ENCODE measurements around the gene ZNF789.
"Not testable (repeated sequence)": the region's sequence is repeated elsewhere in the genome, so short reads cannot be mapped to it uniquely, and the experiment has no call there.

ZNF789 gene

GRCh38 chr7:99457650-99458493 lies 14.8 kb upstream of the ZNF789 start:
- DNase-seq (ENCODE audit: low read depth in 2 of 2), result no peak

DNA sequence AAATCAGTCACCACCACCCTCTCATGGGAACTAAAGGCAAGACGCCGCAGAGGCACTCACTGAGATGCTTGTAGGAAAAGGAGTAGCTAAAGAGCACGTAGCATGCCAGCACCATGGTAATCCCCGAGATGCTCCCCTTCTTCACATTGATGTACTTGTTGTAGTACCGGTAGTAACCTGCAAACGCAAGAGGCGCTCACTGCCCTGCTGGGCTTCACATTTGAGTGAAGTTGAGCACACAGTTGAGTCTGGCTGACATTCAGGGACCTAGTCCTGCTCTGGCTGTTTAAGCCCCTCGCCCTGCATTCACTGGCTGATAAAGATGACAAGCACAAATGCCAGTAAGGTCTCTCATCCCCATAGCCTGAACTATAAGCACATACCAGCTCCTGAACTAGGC lies 13.6 kb upstream of the ZNF789 start:
- DNase-seq (ENCODE audit: low read depth in 2 of 2), result no peak

GRCh38 chr7:99460651-99461050 lies 12.0 kb upstream of the ZNF789 start:
- no peak for DNase-seq (ENCODE audit: low read depth in 2 of 2)

DNA sequence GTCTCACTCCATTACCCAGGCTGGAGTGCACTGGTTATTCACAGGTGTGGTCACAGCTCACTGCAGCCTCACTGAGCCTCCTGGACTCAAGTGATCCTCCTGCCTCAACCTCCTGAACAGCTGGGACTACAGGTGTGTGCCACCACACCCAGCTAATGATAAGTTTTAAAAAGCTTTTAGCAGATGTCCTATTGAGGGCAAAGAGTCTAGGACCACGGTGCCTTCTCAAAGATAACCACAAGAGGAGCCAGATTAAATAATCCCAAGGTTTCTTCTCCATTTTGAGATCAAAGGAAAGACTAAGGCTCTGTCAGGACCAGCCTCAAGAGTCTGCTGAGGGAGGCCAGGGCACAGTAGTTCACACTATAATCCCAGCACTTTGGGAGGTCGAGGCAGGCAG lies 11.5 kb upstream of the ZNF789 start:
- no peak for DNase-seq (ENCODE audit: low read depth in 2 of 2)

DNA sequence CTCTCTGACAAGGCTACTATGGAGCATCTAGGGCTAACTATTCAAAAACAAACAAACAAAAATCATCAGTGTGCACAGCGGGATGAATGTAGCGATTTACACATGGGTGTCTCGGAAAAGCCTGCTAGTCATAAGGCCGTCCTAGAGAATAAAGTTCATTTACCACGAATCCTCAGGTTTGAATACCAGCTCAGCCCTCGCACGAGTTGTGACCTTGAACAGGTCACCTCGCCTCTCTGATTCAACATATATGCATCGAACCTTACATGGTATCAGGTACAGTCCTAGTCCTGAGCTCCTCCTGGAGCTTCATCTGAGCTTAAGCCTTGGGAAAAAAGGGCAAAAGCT lies 7.3 kb upstream of the ZNF789 start:
- DNase-seq (ENCODE audit: low read depth in 2 of 2), result no peak

- DNase-seq (ENCODE audit: low read depth in 2 of 2), result no peak
Measured at GRCh38 chr7:99468336-99468918, 4.3 kb upstream of the ZNF789 start.

GRCh38 chr7:99469381-99470065 lies 3.2 kb upstream of the ZNF789 start:
- no peak for DNase-seq (ENCODE audit: low read depth in 2 of 2)

GRCh38 chr7:99473315-99473596 lies 566 bp downstream of the ZNF789 start:
- DNase-seq (ENCODE audit: low read depth in 2 of 2), result no peak

GRCh38 chr7:99476107-99476506 lies 3.4 kb downstream of the ZNF789 start:
- DNase-seq (ENCODE audit: low read depth in 2 of 2), result no peak

- no peak for DNase-seq (ENCODE audit: low read depth in 2 of 2)
Measured at GRCh38 chr7:99478464-99479440, 6.1 kb downstream of the ZNF789 start.

- no peak for DNase-seq (ENCODE audit: low read depth in 2 of 2)
Measured at GRCh38 chr7:99485094-99485493, 12.4 kb downstream of the ZNF789 start.

DNA sequence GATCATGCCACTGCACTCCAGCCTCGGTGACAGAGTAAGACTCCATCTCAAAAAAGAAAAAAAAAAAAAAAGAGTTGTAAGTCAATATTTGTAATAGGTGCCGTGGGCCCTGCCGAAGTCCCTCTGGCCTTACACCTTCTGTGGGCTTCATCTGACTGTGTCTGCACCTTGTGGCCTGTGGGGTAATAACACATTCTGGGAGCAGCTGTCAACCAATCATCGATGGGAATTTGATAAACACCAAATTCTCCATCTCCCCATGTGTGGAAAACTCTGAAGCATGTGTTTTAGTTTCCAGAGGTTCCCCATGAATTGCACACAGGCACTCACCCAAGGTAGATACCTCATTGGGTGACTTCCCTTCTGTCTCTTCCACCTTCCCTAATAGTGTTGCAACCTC lies 16.5 kb downstream of the ZNF789 start:
- no peak for DNase-seq (ENCODE audit: low read depth in 2 of 2)

DNA sequence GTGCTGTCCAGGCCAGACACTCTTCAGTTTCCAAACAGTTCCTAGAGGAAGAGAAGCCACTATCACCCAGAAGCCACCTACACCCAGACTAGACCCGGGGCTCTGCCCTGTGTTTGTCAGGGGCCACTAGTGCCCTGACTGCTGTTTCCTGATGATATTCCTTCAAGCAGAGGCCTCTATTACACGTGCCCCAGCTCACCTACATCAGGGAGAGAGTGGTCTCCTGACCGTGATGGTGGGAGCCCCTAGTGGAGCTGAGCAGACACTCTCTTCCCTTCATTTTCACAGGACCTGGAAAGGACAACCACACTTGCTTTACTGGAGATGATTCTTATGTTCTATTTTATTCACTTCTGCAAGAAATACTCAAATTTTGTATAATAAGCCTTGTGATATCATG lies 18.2 kb downstream of the ZNF789 start:
- no peak for DNase-seq (ENCODE audit: low read depth in 2 of 2)

- DNase-seq (ENCODE audit: low read depth in 2 of 2), result no peak
Measured at GRCh38 chr7:99493823-99494222, 21.1 kb downstream of the ZNF789 start.

DNA sequence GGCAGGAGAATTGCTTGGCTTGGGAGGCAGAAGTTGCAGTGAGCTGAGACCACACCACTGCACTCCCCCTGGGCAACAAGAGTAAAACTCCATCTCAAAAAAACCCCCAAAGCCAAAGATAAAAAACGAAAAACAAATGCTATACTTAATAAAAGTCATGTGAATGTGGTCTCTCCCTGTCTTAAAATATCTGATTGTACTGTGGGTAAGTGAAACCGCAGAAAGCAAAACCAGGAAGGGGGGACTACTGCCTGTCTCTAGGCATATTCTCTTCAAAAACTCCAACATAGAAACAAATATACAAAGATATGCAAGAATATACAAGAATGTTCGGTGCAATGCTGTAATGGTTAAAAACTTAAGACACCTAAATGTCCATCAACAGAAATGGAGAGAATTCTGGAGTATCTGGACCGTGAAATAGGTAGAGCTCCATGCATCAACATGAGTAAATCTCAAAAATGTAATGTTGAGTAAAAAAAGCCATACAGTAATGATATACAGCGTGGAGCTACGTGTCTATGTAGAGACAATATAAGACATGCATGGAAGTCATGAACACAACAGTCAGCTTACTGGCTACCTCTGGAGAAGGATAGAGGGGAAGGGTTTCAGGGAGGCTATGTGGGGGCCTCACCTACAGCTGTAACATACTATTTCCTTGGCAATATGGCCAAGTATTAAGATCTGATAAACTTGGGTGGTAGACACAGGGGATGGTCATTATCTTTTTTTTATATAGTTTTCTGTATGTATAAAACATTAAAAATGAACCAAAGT lies 25.3 kb downstream of the ZNF789 start:
- DNase-seq (ENCODE audit: low read depth in 2 of 2), result no peak

GRCh38 chr7:99498546-99498944 lies 25.9 kb downstream of the ZNF789 start:
- no peak for DNase-seq (ENCODE audit: low read depth in 2 of 2)

DNA sequence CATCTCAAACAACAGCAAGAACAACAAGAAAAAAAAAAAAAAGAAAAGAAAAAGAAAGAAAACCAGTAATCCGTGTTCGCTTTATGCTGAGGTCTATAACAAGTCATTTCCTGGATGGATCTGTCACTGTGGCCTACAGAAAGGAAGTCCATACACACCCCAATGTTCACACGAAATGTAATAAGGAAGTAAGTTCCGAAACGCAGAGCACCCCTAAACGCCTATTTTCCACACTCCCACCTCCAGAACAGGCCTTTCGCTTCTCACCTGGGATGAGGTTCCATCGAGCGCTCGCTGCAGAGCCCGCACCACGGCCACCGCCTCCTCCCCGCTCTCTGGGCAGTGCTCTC lies 26.7 kb downstream of the ZNF789 start:
- no peak for DNase-seq (ENCODE audit: low read depth in 2 of 2)

GRCh38 chr7:99499721-99500636 lies 27.3 kb downstream of the ZNF789 start, which contains the start of gene ZNF394:
Gene ZNF394 (minus strand): TSS chr7:99500281. CDS start chr7:99500093, 188 bp downstream.
- DNase-seq (ENCODE audit: low read depth in 2 of 2), result peak; percentile 83 to 88

DNA sequence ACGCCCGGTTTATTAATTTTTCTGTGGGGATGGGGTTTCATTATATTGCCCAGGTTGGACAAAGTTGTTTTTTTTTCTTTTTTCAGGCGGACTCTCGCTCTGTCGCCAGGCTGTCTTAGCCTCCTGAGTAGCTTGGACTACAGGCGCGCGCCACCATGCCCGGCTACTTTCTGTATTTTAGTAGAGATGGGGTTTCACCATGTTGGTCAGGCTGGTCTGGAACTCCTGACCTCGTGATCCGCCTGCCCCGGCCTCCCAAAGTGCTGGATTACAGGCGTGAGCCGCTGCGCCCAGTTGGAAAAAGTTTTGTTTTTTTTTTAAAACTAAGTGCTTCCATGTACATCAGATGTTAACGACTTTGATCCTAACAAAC lies 27.9 kb downstream of the ZNF789 start:
- no peak for DNase-seq (ENCODE audit: low read depth in 2 of 2)

- not testable (repeated sequence) for DNase-seq (ENCODE audit: low read depth in 2 of 2)
Measured at GRCh38 chr7:99501236-99501635, 28.5 kb downstream of the ZNF789 start.
